HEK293 (cell line): ENCODE data around the gene TPMT.
"Not testable (repeated sequence)": the region's sequence is repeated elsewhere in the genome, so short reads cannot be mapped to it uniquely, and the experiment has no call there.

Experiments
- MEIS1 ChIP-seq: sonication (generic); formaldehyde crosslinking; IDR thresholded peaks from 2 replicates; pipeline ENCODE4 v1.8.1; 2022; ENCODE audit warnings: missing genetic modification reagents, mild to moderate bottlenecking, borderline replicate concordance
- OSR2 ChIP-seq: fragments of 450-650 bp; formaldehyde crosslinking; IDR thresholded peaks from 2 replicates; pipeline ENCODE4 v1.5.1; 2016; ENCODE audit warnings: missing biosample characterization, missing genetic modification characterization
- ZNF654 ChIP-seq: fragments of 450-650 bp; formaldehyde crosslinking; IDR thresholded peaks from 2 replicates; pipeline ENCODE4 v1.5.1; 2016; ENCODE audit warnings: low read depth, missing biosample characterization, missing genetic modification characterization
- ZNF792 ChIP-seq: fragments of 450-650 bp; formaldehyde crosslinking; IDR thresholded peaks from 2 replicates; pipeline ENCODE4 v1.5.1; 2016; ENCODE audit warnings: missing biosample characterization, missing genetic modification characterization
- TF ChIP-seq, protein P1 (sequence below): fragments of 450-650 bp; formaldehyde crosslinking; IDR thresholded peaks from 2 replicates; pipeline ENCODE4 v1.5.1; 2016; ENCODE audit warnings: missing biosample characterization, missing genetic modification characterization
- TF ChIP-seq, protein P2 (sequence below): fragments of 450-650 bp; formaldehyde crosslinking; IDR thresholded peaks from 2 replicates; pipeline ENCODE4 v1.5.1; 2016; ENCODE audit warnings: missing biosample characterization, missing genetic modification characterization

DNA sequence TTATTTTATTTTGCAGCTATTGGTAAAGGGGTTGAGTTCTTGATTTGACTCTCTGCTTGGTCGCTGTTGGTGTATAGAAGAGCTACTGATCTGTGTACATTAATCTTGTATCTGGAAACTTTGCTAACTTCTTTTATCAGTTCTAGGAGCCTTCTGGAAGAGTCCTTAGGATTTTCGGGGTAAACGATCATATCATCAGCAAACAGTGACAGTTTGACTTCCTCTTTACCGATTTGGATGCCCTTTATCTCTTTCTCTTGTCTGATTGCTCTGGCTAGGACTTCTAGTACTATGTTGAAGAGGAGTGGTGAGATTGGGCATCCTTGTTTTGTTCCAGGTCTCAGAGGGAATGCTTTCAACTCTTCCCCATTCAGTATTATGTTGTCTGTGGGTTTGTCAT lies 21.3 kb upstream of the TPMT start:
- TF ChIP-seq ZNF654 (tag by site-specific recombination); ZNF792 (tag by site-specific recombination); OSR2 (tag by site-specific recombination); MEIS1 (CRISPR knock-in tag): not testable (repeated sequence)
- TF ChIP-seq, protein P1, sequence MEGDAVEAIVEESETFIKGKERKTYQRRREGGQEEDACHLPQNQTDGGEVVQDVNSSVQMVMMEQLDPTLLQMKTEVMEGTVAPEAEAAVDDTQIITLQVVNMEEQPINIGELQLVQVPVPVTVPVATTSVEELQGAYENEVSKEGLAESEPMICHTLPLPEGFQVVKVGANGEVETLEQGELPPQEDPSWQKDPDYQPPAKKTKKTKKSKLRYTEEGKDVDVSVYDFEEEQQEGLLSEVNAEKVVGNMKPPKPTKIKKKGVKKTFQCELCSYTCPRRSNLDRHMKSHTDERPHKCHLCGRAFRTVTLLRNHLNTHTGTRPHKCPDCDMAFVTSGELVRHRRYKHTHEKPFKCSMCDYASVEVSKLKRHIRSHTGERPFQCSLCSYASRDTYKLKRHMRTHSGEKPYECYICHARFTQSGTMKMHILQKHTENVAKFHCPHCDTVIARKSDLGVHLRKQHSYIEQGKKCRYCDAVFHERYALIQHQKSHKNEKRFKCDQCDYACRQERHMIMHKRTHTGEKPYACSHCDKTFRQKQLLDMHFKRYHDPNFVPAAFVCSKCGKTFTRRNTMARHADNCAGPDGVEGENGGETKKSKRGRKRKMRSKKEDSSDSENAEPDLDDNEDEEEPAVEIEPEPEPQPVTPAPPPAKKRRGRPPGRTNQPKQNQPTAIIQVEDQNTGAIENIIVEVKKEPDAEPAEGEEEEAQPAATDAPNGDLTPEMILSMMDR (tag by site-specific recombination): not testable (repeated sequence)
- TF ChIP-seq, protein P2, sequence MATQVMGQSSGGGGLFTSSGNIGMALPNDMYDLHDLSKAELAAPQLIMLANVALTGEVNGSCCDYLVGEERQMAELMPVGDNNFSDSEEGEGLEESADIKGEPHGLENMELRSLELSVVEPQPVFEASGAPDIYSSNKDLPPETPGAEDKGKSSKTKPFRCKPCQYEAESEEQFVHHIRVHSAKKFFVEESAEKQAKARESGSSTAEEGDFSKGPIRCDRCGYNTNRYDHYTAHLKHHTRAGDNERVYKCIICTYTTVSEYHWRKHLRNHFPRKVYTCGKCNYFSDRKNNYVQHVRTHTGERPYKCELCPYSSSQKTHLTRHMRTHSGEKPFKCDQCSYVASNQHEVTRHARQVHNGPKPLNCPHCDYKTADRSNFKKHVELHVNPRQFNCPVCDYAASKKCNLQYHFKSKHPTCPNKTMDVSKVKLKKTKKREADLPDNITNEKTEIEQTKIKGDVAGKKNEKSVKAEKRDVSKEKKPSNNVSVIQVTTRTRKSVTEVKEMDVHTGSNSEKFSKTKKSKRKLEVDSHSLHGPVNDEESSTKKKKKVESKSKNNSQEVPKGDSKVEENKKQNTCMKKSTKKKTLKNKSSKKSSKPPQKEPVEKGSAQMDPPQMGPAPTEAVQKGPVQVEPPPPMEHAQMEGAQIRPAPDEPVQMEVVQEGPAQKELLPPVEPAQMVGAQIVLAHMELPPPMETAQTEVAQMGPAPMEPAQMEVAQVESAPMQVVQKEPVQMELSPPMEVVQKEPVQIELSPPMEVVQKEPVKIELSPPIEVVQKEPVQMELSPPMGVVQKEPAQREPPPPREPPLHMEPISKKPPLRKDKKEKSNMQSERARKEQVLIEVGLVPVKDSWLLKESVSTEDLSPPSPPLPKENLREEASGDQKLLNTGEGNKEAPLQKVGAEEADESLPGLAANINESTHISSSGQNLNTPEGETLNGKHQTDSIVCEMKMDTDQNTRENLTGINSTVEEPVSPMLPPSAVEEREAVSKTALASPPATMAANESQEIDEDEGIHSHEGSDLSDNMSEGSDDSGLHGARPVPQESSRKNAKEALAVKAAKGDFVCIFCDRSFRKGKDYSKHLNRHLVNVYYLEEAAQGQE (tag by site-specific recombination): not testable (repeated sequence)
